Measurements from ENCODE around the gene NRIP3. TPM values are rescaled to one million over a fixed set of nuclear protein-coding genes. Genes with fewer than 3 reads are reported as not detected.

Gene NRIP3
- total RNA-seq, 1 donor from 2014 or later: 1.4 TPM

- peak; percentile 40 for DNase-seq (ENCODE audit: low spot score)
- Mint-ChIP-seq H3K4me3 (ENCODE audit: unreplicated experiment) (no peak overlapping the region), H3K27me3 (ENCODE audit: unreplicated experiment) (peaks cover 3% of the 10 kb centered on the region), H3K9me3 (ENCODE audit: unreplicated experiment) (no peaks in the 10 kb centered on the region), H3K27ac (ENCODE audit: unreplicated experiment) (no peak overlapping the region), H3K4me1 (ENCODE audit: unreplicated experiment) (peaks cover 12% of the 10 kb centered on the region), H3K36me3 (ENCODE audit: low read depth, unreplicated experiment) (peaks cover 3% of the 10 kb centered on the region)
- TF ChIP-seq CTCF (IDR thresholded peaks at IDR 0.05; ENCODE audit: unreplicated experiment): no peak
Measured at GRCh38 chr11:8959546-8960166, 44.1 kb downstream of the NRIP3 start.

- no peak overlapping the region for H3K27ac Mint-ChIP-seq (ENCODE audit: unreplicated experiment)
- H3K36me3 Mint-ChIP-seq (ENCODE audit: low read depth, unreplicated experiment): peaks cover 7% of the 10 kb centered on the region
- H3K9me3 Mint-ChIP-seq (ENCODE audit: unreplicated experiment): no peaks in the 10 kb centered on the region
- H3K27me3 Mint-ChIP-seq (ENCODE audit: unreplicated experiment): no peaks in the 10 kb centered on the region
- no peaks in the 10 kb centered on the region for H3K4me1 Mint-ChIP-seq (ENCODE audit: unreplicated experiment)
- TF ChIP-seq CTCF (IDR thresholded peaks at IDR 0.05; ENCODE audit: unreplicated experiment): no peak
- no peak overlapping the region for H3K4me3 Mint-ChIP-seq (ENCODE audit: unreplicated experiment)
- no peak for DNase-seq (ENCODE audit: low spot score)
Measured at GRCh38 chr11:8956860-8957259, 46.9 kb downstream of the NRIP3 start.

- TF ChIP-seq CTCF (IDR thresholded peaks at IDR 0.05; ENCODE audit: unreplicated experiment): no peak
- no peak overlapping the region for H3K27ac Mint-ChIP-seq (ENCODE audit: unreplicated experiment)
- H3K36me3 Mint-ChIP-seq (ENCODE audit: low read depth, unreplicated experiment): peaks cover 2% of the 10 kb centered on the region
- no peak overlapping the region for H3K4me3 Mint-ChIP-seq (ENCODE audit: unreplicated experiment)
- no peaks in the 10 kb centered on the region for H3K27me3 Mint-ChIP-seq (ENCODE audit: unreplicated experiment)
- no peaks in the 10 kb centered on the region for H3K4me1 Mint-ChIP-seq (ENCODE audit: unreplicated experiment)
- no peak for DNase-seq (ENCODE audit: low spot score)
- no peaks in the 10 kb centered on the region for H3K9me3 Mint-ChIP-seq (ENCODE audit: unreplicated experiment)
Measured at GRCh38 chr11:8948886-8949285, 54.9 kb downstream of the NRIP3 start.

- Mint-ChIP-seq H3K9me3 (ENCODE audit: unreplicated experiment) (no peaks in the 10 kb centered on the region), H3K4me1 (ENCODE audit: unreplicated experiment) (no peaks in the 10 kb centered on the region), H3K27me3 (ENCODE audit: unreplicated experiment) (no peaks in the 10 kb centered on the region), H3K27ac (ENCODE audit: unreplicated experiment) (no peak overlapping the region), H3K36me3 (ENCODE audit: low read depth, unreplicated experiment) (no peaks in the 10 kb centered on the region), H3K4me3 (ENCODE audit: unreplicated experiment) (no peak overlapping the region)
- no peak for DNase-seq (ENCODE audit: low spot score)
- TF ChIP-seq CTCF (IDR thresholded peaks at IDR 0.05; ENCODE audit: unreplicated experiment): no peak
Measured at GRCh38 chr11:8947230-8947943, 56.4 kb downstream of the NRIP3 start.

GRCh38 chr11:8942518-8943066, 61.2 kb downstream of the NRIP3 start, which contains the start of gene ASCL3:
Gene ASCL3 (minus strand): TSS chr11:8943016. CDS start chr11:8938161, 4,855 bp downstream.
- Mint-ChIP-seq H3K27me3 (ENCODE audit: unreplicated experiment) (no peaks in the 10 kb centered on the region), H3K36me3 (ENCODE audit: low read depth, unreplicated experiment) (no peaks in the 10 kb centered on the region), H3K4me3 (ENCODE audit: unreplicated experiment) (no peak within 1 kb of the TSS), H3K27ac (ENCODE audit: unreplicated experiment) (no peak within 1 kb of the TSS), H3K9me3 (ENCODE audit: unreplicated experiment) (no peaks in the 10 kb centered on the region), H3K4me1 (ENCODE audit: unreplicated experiment) (peaks cover 8% of the 10 kb centered on the region)
- DNase-seq (ENCODE audit: low spot score): no peak
- TF ChIP-seq CTCF (IDR thresholded peaks at IDR 0.05; ENCODE audit: unreplicated experiment): no peak
